ENCODE data around the gene HTR3D.

GRCh38 chr3:184039414-184039813 lies 7.9 kb downstream of the HTR3D start:
- TF ChIP-seq, protein P1, sequence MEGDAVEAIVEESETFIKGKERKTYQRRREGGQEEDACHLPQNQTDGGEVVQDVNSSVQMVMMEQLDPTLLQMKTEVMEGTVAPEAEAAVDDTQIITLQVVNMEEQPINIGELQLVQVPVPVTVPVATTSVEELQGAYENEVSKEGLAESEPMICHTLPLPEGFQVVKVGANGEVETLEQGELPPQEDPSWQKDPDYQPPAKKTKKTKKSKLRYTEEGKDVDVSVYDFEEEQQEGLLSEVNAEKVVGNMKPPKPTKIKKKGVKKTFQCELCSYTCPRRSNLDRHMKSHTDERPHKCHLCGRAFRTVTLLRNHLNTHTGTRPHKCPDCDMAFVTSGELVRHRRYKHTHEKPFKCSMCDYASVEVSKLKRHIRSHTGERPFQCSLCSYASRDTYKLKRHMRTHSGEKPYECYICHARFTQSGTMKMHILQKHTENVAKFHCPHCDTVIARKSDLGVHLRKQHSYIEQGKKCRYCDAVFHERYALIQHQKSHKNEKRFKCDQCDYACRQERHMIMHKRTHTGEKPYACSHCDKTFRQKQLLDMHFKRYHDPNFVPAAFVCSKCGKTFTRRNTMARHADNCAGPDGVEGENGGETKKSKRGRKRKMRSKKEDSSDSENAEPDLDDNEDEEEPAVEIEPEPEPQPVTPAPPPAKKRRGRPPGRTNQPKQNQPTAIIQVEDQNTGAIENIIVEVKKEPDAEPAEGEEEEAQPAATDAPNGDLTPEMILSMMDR (IDR thresholded peaks at IDR 0.05; ENCODE audit: low read depth, low read length): no peak
- no peak for TF ChIP-seq POLR2A (IDR thresholded peaks at IDR 0.05; ENCODE audit: extremely low read depth, insufficient read length)
- no peak for TF ChIP-seq MYC (IDR thresholded peaks at IDR 0.05; ENCODE audit: low read depth, low read length)
- TF ChIP-seq MAX (IDR thresholded peaks at IDR 0.05; ENCODE audit: low read depth, low read length): no peak
